Caco-2 (cell line): ENCODE data around the gene TLE7. TPM values are rescaled to one million over a fixed set of nuclear protein-coding genes. Genes with fewer than 3 reads are reported as not detected.

ENCODE experiments used
- BruUV-seq: library from RNA; stranded (reverse); fragments of 400-500 nt; replicated peaks from 2 replicates; lab custom pipeline; 2021; lab: Mats Ljungman, UMichigan
- CTCF ChIA-PET: fragments of 300-600 bp; sonication (Branson Sonifier 250); formaldehyde crosslinking; loops from one replicate; lab custom pipeline; 2022; ENCODE audit warnings: antibody characterized with exemption; lab: Charles Lee
- POLR2A ChIA-PET: fragments of 300-600 bp; sonication (Branson Sonifier 250); formaldehyde crosslinking; loops from one replicate; lab custom pipeline; 2022; ENCODE audit warnings: antibody characterized with exemption; lab: Charles Lee
- DNase-seq, 2 experiments: peaks; one replicate each; pipeline versions ENCODE4 v3.0.0 to v3.0.0-alpha.2; 2020 to 2022
- H3K27me3 ChIP-seq: replicated peaks from 2 replicates; pipeline ENCODE4 v1.6.0; 2011; ENCODE audit warnings: low read length; ENCODE audit not compliant: control insufficient read depth, insufficient read depth
- H3K36me3 ChIP-seq: 2 replicates; pipeline ENCODE4 v1.5.1; 2011; ENCODE audit warnings: low read length; ENCODE audit not compliant: control insufficient read depth, insufficient read depth
- H3K4me1 ChIP-seq: fragments of 250-450 bp; sonication (Bioruptor Pico); 2 replicates; pipeline ENCODE4 v1.5.1; 2020; ENCODE audit warnings: mild to moderate bottlenecking
- H3K4me3 ChIP-seq: 2 replicates; pipeline ENCODE4 v1.5.1; 2011; ENCODE audit warnings: low read depth, mild to moderate bottlenecking, control low read depth, low read length
- H3K9me3 ChIP-seq: fragments of 250-450 bp; sonication (Bioruptor Pico); 2 replicates; pipeline ENCODE4 v1.5.1; 2020; ENCODE audit warnings: mild to moderate bottlenecking, moderate library complexity
- H3K27ac Mint-ChIP-seq: one replicate; pipeline ENCODE4 v1.8.0; 2022; ENCODE audit warnings: mixed read lengths; ENCODE audit not compliant: unreplicated experiment
- H3K27me3 Mint-ChIP-seq: one replicate; pipeline ENCODE4 v1.8.0; 2022; ENCODE audit warnings: mixed read lengths; ENCODE audit not compliant: insufficient read depth, unreplicated experiment
- H3K36me3 Mint-ChIP-seq: one replicate; pipeline ENCODE4 v1.8.0; 2022; ENCODE audit warnings: mild to moderate bottlenecking, mixed read lengths; ENCODE audit not compliant: insufficient read depth, unreplicated experiment
- H3K4me1 Mint-ChIP-seq: one replicate; pipeline ENCODE4 v1.8.0; 2022; ENCODE audit warnings: low read depth, mixed read lengths; ENCODE audit not compliant: unreplicated experiment
- H3K4me3 Mint-ChIP-seq: one replicate; pipeline ENCODE4 v1.8.0; 2022; ENCODE audit warnings: mild to moderate bottlenecking, moderate library complexity, mixed read lengths; ENCODE audit not compliant: unreplicated experiment
- H3K9me3 Mint-ChIP-seq: one replicate; pipeline ENCODE4 v1.8.0; 2022; ENCODE audit warnings: mixed read lengths; ENCODE audit not compliant: unreplicated experiment
- intact Hi-C: fragments of 100-400 bp; cut with micrococcal nuclease; formaldehyde crosslinking; loops from one replicate; pipeline ENCODE4 v1.10.0; 2022; ENCODE audit not compliant: unreplicated experiment
- total RNA-seq: library from RNA; stranded (reverse); gene quantifications from 2 replicates; pipeline ENCODE4 v1.2.3, GENCODE V29; 2022
- TF ChIP-seq, protein P1 (sequence below), 2 experiments: fragments of 200-600 bp in 1 of 2; IDR thresholded peaks; 1 replicate in 1 of 2; 2 replicates in 1 of 2; pipeline versions ENCODE4 v1.5.1 to v1.8.0; 2011 to 2022; ENCODE audit warnings: antibody characterized with exemption in 1 of 2, control low read depth in 1 of 2, inconsistent platforms in 1 of 2, low read depth in 1 of 2, low read length in 1 of 2, mild to moderate bottlenecking in 1 of 2, moderate library complexity in 1 of 2; ENCODE audit not compliant: insufficient read depth in 1 of 2, severe bottlenecking in 1 of 2, unreplicated experiment in 1 of 2

TLE7 gene
- total RNA-seq, 1 experiment from 2014 or later: not detected

DNA sequence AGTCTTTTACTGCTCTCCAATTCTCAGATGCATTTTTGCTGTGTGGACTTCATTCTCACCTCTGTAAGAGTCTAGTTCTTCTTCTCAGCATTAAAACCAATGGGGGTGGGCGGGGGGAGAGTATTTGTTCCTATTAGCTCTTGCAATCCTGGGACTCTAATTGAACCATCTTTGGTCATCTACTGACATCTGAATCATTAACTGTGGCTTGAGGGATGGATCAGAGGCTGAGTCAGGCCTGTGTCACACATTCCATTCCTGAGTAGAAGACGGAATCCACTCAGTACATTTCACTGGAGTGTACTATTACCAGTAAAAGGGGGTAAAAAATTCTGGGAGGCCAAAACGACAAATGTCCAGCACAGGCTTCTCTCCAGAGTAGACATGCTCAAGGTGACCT, 33.0 kb upstream of the TLE7 start:
- Histone ChIP-seq H3K27me3 (no peaks in the 10 kb centered on the region), H3K9me3 (no peaks in the 10 kb centered on the region), H3K36me3 (no peaks in the 10 kb centered on the region), H3K4me1 (no peaks in the 10 kb centered on the region), H3K4me3 (no peak overlapping the region)
- H3K36me3 Mint-ChIP-seq: peaks cover 6% of the 10 kb centered on the region
- H3K4me1 Mint-ChIP-seq: no peaks in the 10 kb centered on the region
- BruUV-seq: no TSS peak
- no peak overlapping the region for H3K4me3 Mint-ChIP-seq
- no peaks in the 10 kb centered on the region for H3K9me3 Mint-ChIP-seq
- ChIA-PET POLR2A (no interaction called here), CTCF (no interaction called here)
- H3K27ac Mint-ChIP-seq: no peak overlapping the region
- TF ChIP-seq, protein P1, sequence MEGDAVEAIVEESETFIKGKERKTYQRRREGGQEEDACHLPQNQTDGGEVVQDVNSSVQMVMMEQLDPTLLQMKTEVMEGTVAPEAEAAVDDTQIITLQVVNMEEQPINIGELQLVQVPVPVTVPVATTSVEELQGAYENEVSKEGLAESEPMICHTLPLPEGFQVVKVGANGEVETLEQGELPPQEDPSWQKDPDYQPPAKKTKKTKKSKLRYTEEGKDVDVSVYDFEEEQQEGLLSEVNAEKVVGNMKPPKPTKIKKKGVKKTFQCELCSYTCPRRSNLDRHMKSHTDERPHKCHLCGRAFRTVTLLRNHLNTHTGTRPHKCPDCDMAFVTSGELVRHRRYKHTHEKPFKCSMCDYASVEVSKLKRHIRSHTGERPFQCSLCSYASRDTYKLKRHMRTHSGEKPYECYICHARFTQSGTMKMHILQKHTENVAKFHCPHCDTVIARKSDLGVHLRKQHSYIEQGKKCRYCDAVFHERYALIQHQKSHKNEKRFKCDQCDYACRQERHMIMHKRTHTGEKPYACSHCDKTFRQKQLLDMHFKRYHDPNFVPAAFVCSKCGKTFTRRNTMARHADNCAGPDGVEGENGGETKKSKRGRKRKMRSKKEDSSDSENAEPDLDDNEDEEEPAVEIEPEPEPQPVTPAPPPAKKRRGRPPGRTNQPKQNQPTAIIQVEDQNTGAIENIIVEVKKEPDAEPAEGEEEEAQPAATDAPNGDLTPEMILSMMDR (IDR thresholded peaks at IDR 0.05; ENCODE audit: insufficient read depth in 1 of 2, low read depth in 1 of 2, low read length in 1 of 2, severe bottlenecking in 1 of 2, unreplicated experiment in 1 of 2): no peak
- intact Hi-C loops: loop anchor here (5.0 kb wide), 1 partner anchor 62 kb away; no protein-coding TSS in a partner anchor
- H3K27me3 Mint-ChIP-seq: no peaks in the 10 kb centered on the region
- DNase-seq: no peak

DNA sequence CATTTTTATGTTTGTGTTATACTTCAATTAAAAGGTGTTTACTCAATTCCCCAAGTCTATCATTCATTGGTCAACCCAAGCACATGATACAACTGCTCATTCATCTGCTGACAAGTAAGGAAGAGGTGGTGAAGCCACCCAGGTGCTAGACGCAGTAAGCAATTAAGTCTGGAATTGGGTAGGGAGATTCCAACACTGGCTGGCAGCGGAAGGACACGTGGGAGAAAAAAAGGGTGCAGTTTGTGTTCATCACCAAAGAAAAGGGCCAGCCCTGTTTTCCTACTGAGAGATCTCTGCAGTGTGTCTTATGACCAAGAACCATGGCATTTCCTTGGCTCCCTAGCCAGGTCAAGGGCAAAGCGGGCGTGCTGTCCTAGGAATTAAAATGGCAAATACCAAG, 32.0 kb upstream of the TLE7 start:
- BruUV-seq: no TSS peak

DNA sequence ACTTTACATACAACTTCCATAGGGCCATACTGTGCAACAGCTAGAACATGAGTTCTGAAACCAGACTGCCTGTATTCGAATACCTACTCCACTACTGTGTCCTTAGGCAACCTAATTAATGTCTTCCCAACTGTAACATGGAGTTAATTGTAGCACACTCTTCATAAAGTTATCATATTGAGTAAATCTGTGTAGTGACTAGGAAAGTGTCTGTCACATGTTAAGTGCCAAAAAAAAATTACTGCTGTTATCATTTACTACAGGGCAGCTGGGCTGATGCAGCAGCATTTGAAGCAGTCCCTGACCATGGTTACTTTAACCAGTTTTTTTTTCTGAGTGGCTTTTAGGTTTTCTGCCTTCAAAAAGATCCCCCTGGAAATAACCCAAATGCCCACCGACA, 31.1 kb upstream of the TLE7 start:
- DNase-seq: no peak
- CTCF ChIA-PET: no interaction called here
- no TSS peak for BruUV-seq
- H3K4me3 ChIP-seq: no peak overlapping the region
- no peaks in the 10 kb centered on the region for H3K9me3 ChIP-seq
- POLR2A ChIA-PET: no interaction called here
- TF ChIP-seq, protein P1 (IDR thresholded peaks at IDR 0.05; ENCODE audit: insufficient read depth in 1 of 2, low read depth in 1 of 2, low read length in 1 of 2, severe bottlenecking in 1 of 2, unreplicated experiment in 1 of 2): no peak
- Mint-ChIP-seq H3K4me3 (no peak overlapping the region), H3K9me3 (no peaks in the 10 kb centered on the region), H3K27me3 (no peaks in the 10 kb centered on the region), H3K4me1 (no peaks in the 10 kb centered on the region), H3K27ac (no peak overlapping the region), H3K36me3 (no peaks in the 10 kb centered on the region)
- H3K27me3 ChIP-seq: no peaks in the 10 kb centered on the region
- intact Hi-C loops: no loop called here
- H3K36me3 ChIP-seq: no peaks in the 10 kb centered on the region
- H3K4me1 ChIP-seq: no peaks in the 10 kb centered on the region

More for the DNA sequence above, 32.0 kb upstream of the TLE7 start:
- Mint-ChIP-seq H3K9me3 (no peaks in the 10 kb centered on the region), H3K27me3 (no peaks in the 10 kb centered on the region), H3K4me3 (no peak overlapping the region), H3K4me1 (no peaks in the 10 kb centered on the region), H3K36me3 (no peaks in the 10 kb centered on the region), H3K27ac (no peak overlapping the region)
- Histone ChIP-seq H3K4me3 (no peak overlapping the region), H3K9me3 (no peaks in the 10 kb centered on the region), H3K36me3 (no peaks in the 10 kb centered on the region), H3K4me1 (no peaks in the 10 kb centered on the region), H3K27me3 (no peaks in the 10 kb centered on the region)
- CTCF ChIA-PET: no interaction called here
- POLR2A ChIA-PET: no interaction called here
- intact Hi-C loops: no loop called here
- TF ChIP-seq, protein P1 (IDR thresholded peaks at IDR 0.05; ENCODE audit: insufficient read depth in 1 of 2, low read depth in 1 of 2, low read length in 1 of 2, severe bottlenecking in 1 of 2, unreplicated experiment in 1 of 2): no peak
- DNase-seq: no peak
